GM12892 (cell line): ENCODE data around the gene NTN1. TPM values are rescaled to one million over a fixed set of nuclear protein-coding genes. Genes with fewer than 3 reads are reported as not detected.
"Not testable (repeated sequence)": the region's sequence is repeated elsewhere in the genome, so short reads cannot be mapped to it uniquely, and the experiment has no call there.

ENCODE experiments used
- DNase-seq: peaks from one replicate; pipeline ENCODE4 v3.0.0; 2011; ENCODE audit not compliant: insufficient read length
- FAIRE-seq: peaks from 2 replicates; lab custom pipeline; 2011; peaks lifted over from hg19 to GRCh38; lab: Jason Lieb, UNC
- POLR2A ChIP-seq: IDR thresholded peaks from 2 replicates; pipeline ENCODE4 v1.6.1; 2011; ENCODE audit warnings: low read depth, low read length, control low read depth
- POLR2AphosphoS5 ChIP-seq: IDR thresholded peaks from 2 replicates; pipeline ENCODE4 v1.6.1; 2011; ENCODE audit warnings: low read depth, low read length, control low read depth
- TAF1 ChIP-seq: IDR thresholded peaks from 2 replicates; pipeline ENCODE4 v1.6.1; 2011; ENCODE audit warnings: low read depth, mild to moderate bottlenecking, control low read depth, low read length, borderline replicate concordance
- polyA plus RNA-seq: library from polyadenylated mRNA; unstranded; fragments of >200 nt; gene quantifications from one replicate; pipeline ENCODE4 v1.2.1, GENCODE V29; 2012; ENCODE audit warnings: missing spikeins, inconsistent platforms; ENCODE audit not compliant: missing spikeins

The NTN1 gene
- 0.40 TPM for polyA plus RNA-seq

DNA sequence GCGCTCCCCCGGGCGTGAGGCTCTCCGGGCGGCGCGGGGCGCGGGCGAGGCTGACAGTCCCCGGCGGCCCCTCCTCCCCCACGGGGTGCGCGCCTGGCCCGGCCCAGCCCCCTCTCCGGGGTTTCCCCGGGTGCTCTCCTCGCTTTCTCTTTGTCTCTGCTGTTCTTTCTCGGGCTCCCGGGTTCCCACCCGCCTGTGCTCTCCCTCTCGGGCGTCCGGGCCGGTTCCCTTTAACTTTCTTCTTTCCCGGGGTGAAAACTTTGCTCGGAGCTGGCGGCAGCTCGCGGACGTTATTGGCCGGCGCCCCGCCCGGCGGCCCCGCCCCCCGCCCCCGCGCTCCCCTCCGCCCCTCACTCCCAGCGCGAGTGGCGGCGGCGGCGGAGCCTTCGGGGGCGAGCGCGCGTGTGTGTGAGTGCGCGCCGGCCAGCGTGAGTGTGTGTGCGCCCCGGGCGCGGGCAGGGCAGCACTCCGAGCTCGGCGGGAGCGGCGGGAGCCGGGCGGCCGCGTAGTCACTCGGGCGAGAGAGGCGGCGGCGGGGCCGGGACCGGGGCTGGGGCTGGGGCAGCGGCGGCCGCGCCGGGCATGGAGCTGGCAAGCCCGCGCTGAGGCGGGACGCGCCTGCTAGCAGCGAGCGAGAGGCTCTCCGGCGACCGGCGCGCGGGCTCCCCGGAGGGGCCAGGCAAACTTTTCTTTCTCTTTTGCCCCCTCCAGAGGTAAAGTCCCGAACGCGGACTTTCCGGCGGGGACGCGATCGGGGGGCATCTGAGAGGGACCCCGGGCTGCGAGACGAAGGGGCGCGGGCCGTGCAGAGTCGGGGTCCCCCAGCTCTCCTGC, at the start of gene NTN1:
NTN1 (plus strand) TSS at position 353 of the 834 bp plus-strand sequence. CDS start 864 bp downstream, outside the sequence.
- TF ChIP-seq TAF1 (no peak), POLR2A (no peak), POLR2AphosphoS5 (no peak)
- FAIRE-seq (peak; percentile 9), DNase-seq (peak; percentile 82)

GRCh38 chr17:8975091-8975725, 46.1 kb upstream of the NTN1 start:
- no peak for FAIRE-seq
- no peak for DNase-seq
- TF ChIP-seq TAF1 (no peak), POLR2AphosphoS5 (no peak), POLR2A (no peak)

DNA sequence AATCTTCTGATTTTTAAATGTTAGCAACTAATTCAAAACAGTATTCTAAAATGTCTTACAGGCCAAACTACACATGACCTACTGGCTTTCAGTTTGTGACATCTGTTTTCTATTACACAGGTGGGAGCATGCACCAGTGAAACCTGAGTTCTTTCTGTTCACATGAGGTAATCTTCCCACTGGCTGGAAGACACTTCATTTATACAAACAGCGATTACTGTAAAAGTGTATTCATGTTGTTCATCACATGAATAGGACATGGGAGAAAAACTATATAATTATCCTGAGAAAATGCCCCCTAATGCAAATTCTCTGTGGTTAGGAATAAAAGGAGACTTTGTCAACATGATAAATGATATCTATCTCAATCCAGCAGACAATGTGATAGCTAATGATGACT, 44.7 kb upstream of the NTN1 start:
- TF ChIP-seq POLR2A, result no peak
- no peak for TF ChIP-seq TAF1
- no peak for TF ChIP-seq POLR2AphosphoS5
- FAIRE-seq, result peak; percentile 73
- DNase-seq, result no peak

DNA sequence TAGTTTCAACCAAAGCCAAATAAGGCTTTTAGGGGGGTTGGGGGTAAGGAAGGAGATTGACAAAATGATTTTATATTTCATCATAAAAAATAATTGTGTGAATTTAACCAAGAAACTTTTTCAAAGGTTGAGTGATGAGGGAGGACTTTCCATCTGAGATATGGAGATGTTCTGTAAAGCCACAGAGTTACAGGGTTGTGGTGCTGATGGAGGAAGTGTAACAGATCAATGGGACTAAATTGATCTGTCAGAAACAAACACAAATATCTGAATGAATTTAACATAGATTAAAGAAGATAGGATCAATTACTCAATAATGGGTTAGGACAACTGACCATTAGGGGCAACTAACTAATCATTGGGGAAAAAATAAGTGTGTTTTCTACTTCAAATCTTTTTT, 41.6 kb upstream of the NTN1 start:
- DNase-seq (no peak), FAIRE-seq (peak; percentile 90)
- TF ChIP-seq POLR2A (no peak), TAF1 (no peak), POLR2AphosphoS5 (no peak)

GRCh38 chr17:8981443-8981842, 39.9 kb upstream of the NTN1 start:
- no peak for FAIRE-seq
- no peak for DNase-seq
- no peak for TF ChIP-seq TAF1
- TF ChIP-seq POLR2A, result no peak
- TF ChIP-seq POLR2AphosphoS5, result no peak

- not testable (repeated sequence) for FAIRE-seq, DNase-seq
Observed at GRCh38 chr17:8984225-8984624, 37.1 kb upstream of the NTN1 start.

- peak; percentile 94 for FAIRE-seq
Observed at GRCh38 chr17:8985054-8985701, 36.1 kb upstream of the NTN1 start.

GRCh38 chr17:8986295-8986694, 35.0 kb upstream of the NTN1 start:
- FAIRE-seq (no peak), DNase-seq (no peak)
- TF ChIP-seq POLR2AphosphoS5 (no peak), POLR2A (no peak), TAF1 (no peak)

More at GRCh38 chr17:8985054-8985701, 36.1 kb upstream of the NTN1 start:
- no peak for DNase-seq
- TF ChIP-seq POLR2AphosphoS5, result peak; percentile 52; the same call in 1 of the 2 replicates
- no peak for TF ChIP-seq POLR2A

GRCh38 chr17:8988263-8988935, 32.9 kb upstream of the NTN1 start:
- FAIRE-seq, DNase-seq: not testable (repeated sequence)

DNA sequence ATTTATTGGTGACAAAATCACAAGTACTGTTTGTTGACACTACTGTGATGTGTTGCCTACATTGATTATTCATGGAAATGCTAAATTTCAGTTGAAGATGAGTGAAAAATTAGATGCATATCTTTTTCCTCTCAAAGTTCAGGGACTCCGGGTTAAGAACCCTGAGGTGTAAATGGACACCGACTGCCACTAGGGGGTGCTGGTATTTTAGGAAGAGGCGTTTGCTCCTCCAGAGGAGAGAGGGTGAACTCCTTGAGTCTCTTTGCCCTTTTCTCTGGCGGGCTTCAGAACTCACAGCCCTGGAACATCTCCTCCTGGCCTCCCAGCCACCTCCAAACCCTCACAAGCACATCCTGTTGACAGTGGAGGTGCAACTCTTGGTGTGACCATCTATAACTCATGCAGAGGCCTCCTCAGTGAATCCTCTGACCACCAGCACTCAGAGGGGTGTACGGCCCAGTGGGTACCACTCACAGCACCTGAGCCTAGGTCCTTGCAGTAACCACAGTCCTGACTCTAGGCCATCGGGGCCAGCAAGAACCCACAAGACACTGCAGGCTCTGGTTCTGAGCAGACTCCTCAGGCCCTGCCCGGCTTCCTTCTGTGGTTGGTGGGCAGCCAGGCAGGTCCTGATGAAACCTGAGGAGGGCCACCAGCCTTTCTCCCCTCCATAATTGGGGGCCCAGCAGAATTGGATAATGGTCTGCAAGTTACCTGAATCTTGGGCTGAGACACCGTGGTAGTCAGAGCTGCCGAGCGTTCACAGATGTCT, 29.6 kb upstream of the NTN1 start:
- peak; percentile 42 for DNase-seq
- TF ChIP-seq POLR2A (no peak), TAF1 (no peak), POLR2AphosphoS5 (no peak)
- peak; percentile 82 for FAIRE-seq

DNA sequence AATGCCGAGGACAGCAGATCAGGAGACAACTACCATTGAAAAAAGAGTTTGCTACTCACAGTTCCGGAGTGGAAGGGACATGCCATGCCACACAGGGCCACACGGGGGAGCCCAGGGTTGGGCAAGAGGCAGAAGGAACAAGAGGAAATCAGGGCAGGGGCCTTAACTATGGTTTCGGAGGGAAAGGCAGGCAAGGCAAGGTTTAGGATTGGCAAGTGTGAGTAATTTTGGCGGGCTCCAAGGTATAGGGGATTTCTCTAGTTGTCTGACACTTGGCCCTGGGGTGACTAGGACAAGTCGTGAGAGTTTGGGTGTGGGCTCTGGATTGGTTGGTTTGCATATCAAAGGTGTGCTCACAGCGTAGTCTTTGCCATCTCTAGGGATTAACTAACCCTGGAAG, 27.0 kb upstream of the NTN1 start:
- TF ChIP-seq TAF1 (no peak), POLR2A (no peak), POLR2AphosphoS5 (no peak)
- FAIRE-seq (peak; percentile 17), DNase-seq (no peak)

- no peak for TF ChIP-seq POLR2A
- no peak for TF ChIP-seq TAF1
- TF ChIP-seq POLR2AphosphoS5, result no peak
- no peak for FAIRE-seq
- DNase-seq, result no peak
Observed at GRCh38 chr17:8995711-8996110, 25.6 kb upstream of the NTN1 start.
